ENCODE results near the gene IRGQ.

IRGQ gene

GRCh38 chr19:43534816-43535761, 60.8 kb downstream of the IRGQ start:
- peaks cover 23% of the 10 kb centered on the region for H3K4me1 ChIP-seq (ENCODE audit: control insufficient read depth, low read length)
- H3K79me2 ChIP-seq (ENCODE audit: control insufficient read depth, low read length), result no peaks in the 10 kb centered on the region
- H3K9me2 ChIP-seq (replicated peaks; ENCODE audit: control insufficient read depth, low read length), result no peaks in the 10 kb centered on the region
- H3K27me3 ChIP-seq (ENCODE audit: control insufficient read depth, low read length), result no peaks in the 10 kb centered on the region
- no peak overlapping the region for H3K27ac ChIP-seq (ENCODE audit: low read depth, low read length)
- TF ChIP-seq CTCF (IDR thresholded peaks at IDR 0.05; ENCODE audit: low read depth, low read length, poor library complexity, severe bottlenecking) (peak; percentile 43), EZH2phosphoT487 (IDR thresholded peaks at IDR 0.05; ENCODE audit: borderline replicate concordance, low read length) (no peak)
- H3K4me2 ChIP-seq (ENCODE audit: low read length), result no peak overlapping the region
- H4K20me1 ChIP-seq (ENCODE audit: control insufficient read depth, insufficient read depth, low read depth, low read length), result no peaks in the 10 kb centered on the region
- no peak overlapping the region for H3K4me3 ChIP-seq (ENCODE audit: low read length)
- H3F3A ChIP-seq (ENCODE audit: control insufficient read depth, insufficient read depth), result peaks cover 12% of the 10 kb centered on the region
- H3K36me3 ChIP-seq (ENCODE audit: control insufficient read depth, low read length), result peaks cover 15% of the 10 kb centered on the region
- no peaks in the 10 kb centered on the region for H3K9me3 ChIP-seq (ENCODE audit: control insufficient read depth, insufficient read depth, low read length)

Data from DOHH2 (cell line).